ENCODE data around the gene EEF1A2. TPM values are rescaled to one million over a fixed set of nuclear protein-coding genes. Genes with fewer than 3 reads are reported as not detected.
"Not testable (repeated sequence)": the region's sequence is repeated elsewhere in the genome, so short reads cannot be mapped to it uniquely, and the experiment has no call there.

EEF1A2 gene
- total RNA-seq, 4 donors from 2014 or later, result not detected

DNA sequence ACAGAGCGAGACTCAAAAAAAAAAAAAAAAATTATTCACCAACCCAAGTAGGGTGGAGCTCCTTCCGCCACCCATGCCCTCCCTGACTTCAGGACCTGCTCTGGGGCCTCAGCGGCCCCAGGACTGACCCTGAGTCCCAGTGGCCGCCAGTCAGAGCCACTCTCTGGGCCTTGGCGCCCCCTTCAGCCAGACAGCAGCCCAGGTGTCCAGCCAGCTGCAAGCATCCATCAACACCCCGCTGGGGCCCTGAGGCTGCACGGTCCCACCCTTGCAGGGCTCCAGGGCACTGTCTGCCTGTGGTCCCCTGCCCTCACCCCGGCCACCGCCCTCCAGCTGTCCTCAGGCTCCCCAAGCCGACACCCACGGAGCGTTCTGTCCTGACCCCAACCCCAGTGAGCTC lies 15.0 kb downstream of the EEF1A2 start:
- TF ChIP-seq CTCF (IDR thresholded peaks at IDR 0.05) (no peak), POLR2A (IDR thresholded peaks at IDR 0.05) (no peak), EP300 (IDR thresholded peaks at IDR 0.05) (no peak)
- no peaks in the 10 kb centered on the region for H3K36me3 ChIP-seq
- H3K4me3 ChIP-seq, result no peak overlapping the region
- no peak overlapping the region for H3K27ac ChIP-seq
- peaks cover 0 to 5% (median 0%) of the 10 kb centered on the region in 4 donors for H3K4me1 ChIP-seq
- peaks cover 0 to 5% (median 0%) of the 10 kb centered on the region in 4 donors for H3K9me3 ChIP-seq
- no peak for DNase-seq (ENCODE audit: low spot score in 2 of 2)
- peaks cover 0 to 93% of the 10 kb centered on the region in 2 donors for H3K27me3 ChIP-seq
- WGBS, 2 donors, result 60 to 63% methylated on average over 12 of the region's 12 CpGs

GRCh38 chr20:63482021-63482587 lies 16.8 kb downstream of the EEF1A2 start:
- Histone ChIP-seq H3K36me3 (no peaks in the 10 kb centered on the region), H3K27me3 (peaks cover 0 to 94% of the 10 kb centered on the region in 2 donors), H3K4me3 (no peak overlapping the region), H3K27ac (no peak overlapping the region), H3K9me3 (peaks cover 0 to 5% (median 0%) of the 10 kb centered on the region in 4 donors), H3K4me1 (no peaks in the 10 kb centered on the region)
- WGBS, 2 donors, result 24 to 46% methylated on average over 9 to 10 of the region's 11 CpGs
- TF ChIP-seq POLR2A (IDR thresholded peaks at IDR 0.05), result no peak
- TF ChIP-seq CTCF (IDR thresholded peaks at IDR 0.05), result no peak
- no peak for TF ChIP-seq EP300 (IDR thresholded peaks at IDR 0.05)
- no peak for DNase-seq (ENCODE audit: low spot score in 2 of 2)

DNA sequence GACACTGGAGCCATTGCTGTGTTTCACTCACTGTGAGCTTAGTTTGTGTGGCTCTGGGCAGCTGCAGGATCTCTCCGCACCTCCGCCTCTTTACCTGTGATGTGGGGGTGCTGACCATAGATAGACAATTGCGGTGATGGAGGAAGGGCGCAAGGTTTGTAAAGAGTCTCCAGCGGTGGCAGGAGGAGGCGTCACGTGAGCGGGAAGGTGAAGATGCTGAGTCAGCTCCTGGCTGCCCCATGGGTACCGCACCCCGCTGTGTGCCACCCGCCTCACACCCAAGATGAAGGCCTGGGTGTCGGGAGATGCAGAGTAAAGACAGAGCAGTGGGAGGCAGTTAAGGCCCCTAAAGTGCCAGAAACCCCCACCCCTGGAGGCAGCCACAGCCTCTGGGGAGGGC lies 17.4 kb downstream of the EEF1A2 start:
- TF ChIP-seq POLR2A (IDR thresholded peaks at IDR 0.05), result no peak
- TF ChIP-seq EP300 (IDR thresholded peaks at IDR 0.05), result no peak
- TF ChIP-seq CTCF (IDR thresholded peaks at IDR 0.05), result no peak
- no peak for DNase-seq (ENCODE audit: low spot score in 2 of 2)
- Histone ChIP-seq H3K27ac (no peak overlapping the region), H3K36me3 (no peaks in the 10 kb centered on the region), H3K4me3 (no peak overlapping the region), H3K27me3 (peaks cover 0 to 98% of the 10 kb centered on the region in 2 donors), H3K4me1 (no peaks in the 10 kb centered on the region), H3K9me3 (peaks cover 0 to 3% (median 0%) of the 10 kb centered on the region in 4 donors)
- WGBS, 2 donors, result 65 to 75% methylated on average over 12 of the region's 12 CpGs

DNA sequence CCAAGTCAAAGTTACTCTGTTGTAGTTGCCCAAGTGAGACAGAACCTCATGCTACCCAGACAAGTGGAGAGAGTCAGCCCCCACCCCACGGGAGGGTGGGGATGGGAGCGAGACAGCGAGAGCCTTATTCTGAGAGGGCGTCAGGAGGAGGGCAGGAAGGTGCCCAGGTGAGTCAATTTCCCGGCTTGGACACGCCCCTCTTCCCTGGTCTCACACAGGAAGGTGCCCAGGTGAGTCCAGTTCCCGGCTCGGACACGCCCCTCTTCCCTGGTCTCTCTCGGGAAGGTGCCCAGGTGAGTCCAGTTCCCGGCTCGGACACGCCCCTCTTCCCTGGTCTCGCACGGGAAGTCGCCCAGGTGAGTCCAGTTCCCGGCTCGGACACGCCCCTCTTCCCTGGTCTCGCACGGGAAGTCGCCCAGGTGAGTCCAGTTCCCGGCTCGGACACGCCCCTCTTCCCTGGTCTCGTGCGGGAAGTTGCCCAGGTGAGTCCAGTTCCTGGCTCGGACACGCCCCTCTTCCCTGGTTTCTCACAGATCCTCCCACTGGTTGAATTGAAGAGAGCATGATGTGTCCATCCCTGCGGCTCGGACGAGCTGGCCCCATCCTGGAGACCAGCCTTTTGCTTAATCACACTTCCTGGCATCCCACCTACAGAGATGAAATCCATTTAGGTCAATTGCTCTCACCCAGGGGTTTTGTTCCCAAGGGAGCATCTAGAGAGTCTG lies 19.0 kb downstream of the EEF1A2 start:
- not testable (repeated sequence) for H3K4me1 ChIP-seq; H3K27ac ChIP-seq; H3K36me3 ChIP-seq; H3K4me3 ChIP-seq; DNase-seq (ENCODE audit: low spot score in 2 of 2); H3K9me3 ChIP-seq
- H3K27me3 ChIP-seq, result peaks cover 0 to 98% of the 10 kb centered on the region in 2 donors
- 65 to 70% methylated on average over 32 of the region's 32 CpGs for WGBS, 2 donors

GRCh38 chr20:63478346-63479302 lies 20.3 kb downstream of the EEF1A2 start:
- TF ChIP-seq POLR2A (IDR thresholded peaks at IDR 0.05), result no peak
- no peak for TF ChIP-seq CTCF (IDR thresholded peaks at IDR 0.05)
- TF ChIP-seq EP300 (IDR thresholded peaks at IDR 0.05), result no peak
- 86 to 87% methylated on average over 22 to 34 of the region's 34 CpGs for WGBS, 2 donors
- Histone ChIP-seq H3K9me3 (no peaks in the 10 kb centered on the region), H3K27me3 (peaks cover 0 to 98% of the 10 kb centered on the region in 2 donors), H3K36me3 (no peaks in the 10 kb centered on the region), H3K4me1 (no peaks in the 10 kb centered on the region), H3K27ac (no peak overlapping the region), H3K4me3 (no peak overlapping the region)
- no peak for DNase-seq (ENCODE audit: low spot score in 2 of 2)

Data from tibial nerve (tissue), 4 donors.